HepG2 (cell line): ENCODE data around the gene HOXA4. TPM values are rescaled to one million over a fixed set of nuclear protein-coding genes. Genes with fewer than 3 reads are reported as not detected.

Experiments
- BCL3 ChIP-seq: sonication (generic); formaldehyde crosslinking; IDR thresholded peaks from 2 replicates; pipeline ENCODE4 v1.5.1; 2020; ENCODE audit warnings: mild to moderate bottlenecking, missing genetic modification reagents, moderate library complexity
- GATA4 ChIP-seq: sonication (generic); IDR thresholded peaks from 2 replicates; pipeline ENCODE4 v1.6.1; 2016; ENCODE audit warnings: antibody characterized with exemption, low read depth, borderline replicate concordance
- GATAD1 ChIP-seq: IDR thresholded peaks from 2 replicates; pipeline ENCODE4 v1.6.1; 2016; ENCODE audit warnings: missing genetic modification reagents, missing compliant biosample characterization
- JUN ChIP-seq: sonication (generic); formaldehyde crosslinking; IDR thresholded peaks from 2 replicates; pipeline ENCODE4 v1.4.0; 2020; ENCODE audit warnings: mild to moderate bottlenecking, missing genetic modification reagents
- KMT2A ChIP-seq: sonication (generic); formaldehyde crosslinking; IDR thresholded peaks from 2 replicates; pipeline ENCODE4 v1.4.0; 2020; ENCODE audit warnings: missing genetic modification reagents
- LCORL ChIP-seq, 2 experiments: fragments of 450-650 bp in 1 of 2; sonication (generic) in 1 of 2; formaldehyde crosslinking in 1 of 2; IDR thresholded peaks; 2 replicates each; pipeline versions ENCODE4 v1.5.0 to v1.6.1; 2017 to 2020; ENCODE audit warnings: antibody characterized with exemption in 1 of 2, missing genetic modification reagents in 1 of 2
- NFYC ChIP-seq: IDR thresholded peaks from 2 replicates; pipeline ENCODE4 v1.6.1; 2016; ENCODE audit warnings: missing genetic modification reagents, missing compliant biosample characterization
- NPAS2 ChIP-seq: sonication (generic); formaldehyde crosslinking; IDR thresholded peaks from 2 replicates; pipeline ENCODE4 v1.8.0; 2022; ENCODE audit warnings: mild to moderate bottlenecking, missing genetic modification reagents, borderline replicate concordance
- NR2C2 ChIP-seq: sonication (generic); formaldehyde crosslinking; IDR thresholded peaks from 2 replicates; pipeline ENCODE4 v1.4.0; 2020; ENCODE audit warnings: missing genetic modification reagents, mild to moderate bottlenecking, moderate library complexity, borderline replicate concordance
- NR3C1 ChIP-seq: sonication (generic); formaldehyde crosslinking; IDR thresholded peaks from 2 replicates; pipeline ENCODE4 v1.4.0; 2020; ENCODE audit warnings: missing genetic modification reagents
- SRSF9 ChIP-seq: fragments of 200-400 bp; formaldehyde crosslinking; IDR thresholded peaks from 2 replicates; pipeline ENCODE4 v1.6.1; 2018; ENCODE audit warnings: borderline replicate concordance, mild to moderate bottlenecking, low read depth, low read length; ENCODE audit not compliant: insufficient read depth, poor library complexity, severe bottlenecking
- TCF12 ChIP-seq, 2 experiments: fragments of 450-650 bp in 1 of 2; sonication (generic) in 1 of 2; formaldehyde crosslinking in 1 of 2; IDR thresholded peaks; 2 replicates each; pipeline versions ENCODE4 v1.6.1 to v1.8.0; 2017 to 2022; ENCODE audit warnings: antibody characterized with exemption in 1 of 2, mild to moderate bottlenecking in 1 of 2, missing genetic modification reagents in 1 of 2, moderate library complexity in 1 of 2
- ZBTB38 ChIP-seq: sonication (generic); formaldehyde crosslinking; IDR thresholded peaks from 2 replicates; pipeline ENCODE4 v1.5.1; 2020; ENCODE audit warnings: mild to moderate bottlenecking, missing genetic modification reagents
- ZFP1 ChIP-seq: IDR thresholded peaks from 2 replicates; pipeline ENCODE4 v1.6.1; 2016
- ZFP90 ChIP-seq: sonication (generic); formaldehyde crosslinking; IDR thresholded peaks from 2 replicates; pipeline ENCODE4 v1.8.0; 2022; ENCODE audit warnings: missing genetic modification reagents, mild to moderate bottlenecking, inconsistent platforms, borderline replicate concordance
- ZGPAT ChIP-seq: IDR thresholded peaks from 2 replicates; pipeline ENCODE4 v1.6.1; 2016; ENCODE audit warnings: mild to moderate bottlenecking
- ZNF17 ChIP-seq: sonication (generic); formaldehyde crosslinking; IDR thresholded peaks from 2 replicates; pipeline ENCODE4 v1.5.0; 2020; ENCODE audit warnings: mild to moderate bottlenecking, missing genetic modification reagents
- ZNF34 ChIP-seq: sonication (generic); formaldehyde crosslinking; IDR thresholded peaks from 2 replicates; pipeline ENCODE4 v1.4.0; 2020; ENCODE audit warnings: mild to moderate bottlenecking, missing genetic modification reagents, borderline replicate concordance
- ZNF362 ChIP-seq: sonication (generic); formaldehyde crosslinking; IDR thresholded peaks from 2 replicates; pipeline ENCODE4 v1.4.0; 2020; ENCODE audit warnings: missing genetic modification reagents, mild to moderate bottlenecking, borderline replicate concordance
- ZNF674 ChIP-seq: sonication (generic); formaldehyde crosslinking; IDR thresholded peaks from 2 replicates; pipeline ENCODE4 v1.5.0; 2020; ENCODE audit warnings: low read depth, mild to moderate bottlenecking, missing genetic modification reagents
- ZNF704 ChIP-seq: sonication (generic); formaldehyde crosslinking; IDR thresholded peaks from 2 replicates; pipeline ENCODE4 v1.8.1; 2023; ENCODE audit warnings: mild to moderate bottlenecking, inconsistent platforms, moderate library complexity, missing genetic modification reagents, borderline replicate concordance
- ZNF746 ChIP-seq: sonication (generic); formaldehyde crosslinking; IDR thresholded peaks from 2 replicates; pipeline ENCODE4 v1.8.0; 2022; ENCODE audit warnings: mild to moderate bottlenecking, missing genetic modification reagents
- ZNF75D ChIP-seq: sonication (generic); formaldehyde crosslinking; IDR thresholded peaks from 2 replicates; pipeline ENCODE4 v1.8.1; 2023; ENCODE audit warnings: missing genetic modification reagents, mild to moderate bottlenecking, borderline replicate concordance
- ZSCAN29 ChIP-seq: sonication (generic); formaldehyde crosslinking; conservative IDR thresholded peaks from 2 replicates; pipeline ENCODE4 v1.4.0; 2020; ENCODE audit warnings: mild to moderate bottlenecking, missing genetic modification reagents
- polyA plus RNA-seq, 8 experiments: library from polyadenylated mRNA; depleted of rRNA in 3 of 8; stranded (reverse) in 7 of 8; unstranded in 1 of 8; fragments of >200 nt; fragmentation: Illumina TruSeq in 4 of 8; extraction: Trizol in 4 of 8; gene quantifications; 2 replicates each; pipeline versions ENCODE4 v1.2.1 to v1.2.3, GENCODE V29; 2011 to 2016; ENCODE audit warnings: low read depth in 4 of 8, missing spikeins in 1 of 8, mixed read lengths in 1 of 8; ENCODE audit not compliant: insufficient read depth in 1 of 8
- total RNA-seq, 5 experiments: library from RNA; depleted of rRNA; stranded (reverse); fragments of >200 nt; fragmentation: Illumina TruSeq; extraction: Trizol; gene quantifications; 2 replicates each; pipeline ENCODE4 v1.2.3, GENCODE V29; 2016; ENCODE audit warnings: low read depth in 1 of 5

HOXA4 gene
- total and polyA plus RNA-seq, 2 of the 13 experiments (the other 11 are each of a cell fraction or from before 2014, with no cell fraction given) = 2.4 to 5.4 TPM

- TF ChIP-seq ZNF704 (CRISPR knock-in tag) (peak; percentile 81; the same call in 1 of the 2 replicates), ZSCAN29 (no peak), JUN (CRISPR knock-in tag) (no peak), NPAS2 (CRISPR knock-in tag) (no peak), ZNF674 (0 out of 2 replicates have a peak, but pooled peaks have one; percentile 60), ZBTB38 (CRISPR knock-in tag) (peak; percentile 95; the same call in 1 of the 2 replicates), ZNF362 (CRISPR knock-in tag) (no peak), NFYC (CRISPR knock-in tag) (peak; percentile 95), TCF12 (IDR thresholded peaks at IDR 0.05) (no peak), TCF12 (CRISPR knock-in tag; IDR thresholded peaks at IDR 0.05) (0 out of 2 replicates have a peak, but pooled peaks have one; percentile 19), GATAD1 (CRISPR knock-in tag) (peak; percentile 66; the same call in 1 of the 2 replicates), ZNF34 (no peak), ZFP1 (CRISPR knock-in tag) (no peak), LCORL (IDR thresholded peaks at IDR 0.05) (no peak), LCORL (CRISPR knock-in tag; IDR thresholded peaks at IDR 0.05) (peak; percentile 47), SRSF9 (no peak), ZGPAT (CRISPR knock-in tag) (peak; percentile 61; the same call in 1 of the 2 replicates), ZFP90 (CRISPR knock-in tag) (no peak; the same call in 1 of the 2 replicates), BCL3 (CRISPR knock-in tag) (no peak; the same call in none of the 2 replicates), GATA4 (no peak), ZNF75D (CRISPR knock-in tag) (no peak), ZNF746 (CRISPR knock-in tag) (peak; percentile 68; the same call in 1 of the 2 replicates), ZNF17 (CRISPR knock-in tag) (no peak), NR2C2 (peak; percentile 88), KMT2A (CRISPR knock-in tag) (peak; percentile 84), NR3C1 (CRISPR knock-in tag) (no peak)
Measured at GRCh38 chr7:27130540-27131389, at the start of gene HOXA4 (continued).
